H9 (cell line): ENCODE results near the gene CHST15. TPM values are rescaled to one million over a fixed set of nuclear protein-coding genes. Genes with fewer than 3 reads are reported as not detected.

Experiments used
- DNase-seq: peaks from one replicate; pipeline ENCODE4 v3.0.0-alpha.2; 2017
- H2AFZ ChIP-seq: one replicate; pipeline ENCODE4 v1.6.1; 2013; ENCODE audit warnings: mild to moderate bottlenecking, low read length, control low read depth, moderate library complexity
- H2AK5ac ChIP-seq: 2 replicates; pipeline ENCODE4 v1.6.1; 2013; ENCODE audit warnings: low read length, control low read depth, mixed read lengths; ENCODE audit not compliant: insufficient read length
- H2BK120ac ChIP-seq: one replicate; pipeline ENCODE4 v1.6.1; 2013; ENCODE audit warnings: low read depth, mild to moderate bottlenecking, low read length, control low read depth, inconsistent platforms; ENCODE audit not compliant: poor library complexity, severe bottlenecking
- H2BK12ac ChIP-seq: 2 replicates; pipeline ENCODE4 v1.6.1; 2013; ENCODE audit warnings: low read length, control low read depth, mixed read lengths, low read depth; ENCODE audit not compliant: insufficient read length
- H2BK15ac ChIP-seq: 2 replicates; pipeline ENCODE4 v1.6.1; 2013; ENCODE audit warnings: low read depth, low read length, control low read depth
- H2BK20ac ChIP-seq: one replicate; pipeline ENCODE4 v1.6.1; 2013; ENCODE audit warnings: low read depth, mild to moderate bottlenecking, low read length, control low read depth, inconsistent platforms; ENCODE audit not compliant: poor library complexity, severe bottlenecking
- H2BK5ac ChIP-seq: 2 replicates; pipeline ENCODE4 v1.6.1; 2013; ENCODE audit warnings: low read length, control low read depth, mixed read lengths; ENCODE audit not compliant: insufficient read length
- H3K14ac ChIP-seq: 2 replicates; pipeline ENCODE4 v1.6.1; 2013; ENCODE audit warnings: low read length, control low read depth; ENCODE audit not compliant: insufficient read depth
- H3K18ac ChIP-seq: 2 replicates; pipeline ENCODE4 v1.6.1; 2013; ENCODE audit warnings: low read depth, mild to moderate bottlenecking, mixed read lengths, low read length, control low read depth; ENCODE audit not compliant: insufficient read length
- H3K23ac ChIP-seq: 2 replicates; pipeline ENCODE4 v1.6.1; 2013; ENCODE audit warnings: low read length, control low read depth, mixed read lengths, low read depth; ENCODE audit not compliant: insufficient read length
- H3K23me2 ChIP-seq: 2 replicates; pipeline ENCODE4 v1.6.1; 2013; ENCODE audit warnings: low read depth, mild to moderate bottlenecking, mixed read lengths, low read length, control low read depth; ENCODE audit not compliant: insufficient read length, poor library complexity, severe bottlenecking
- H3K27ac ChIP-seq: 2 replicates; pipeline ENCODE4 v1.5.1; 2013; ENCODE audit warnings: low read length, control low read depth, mixed read lengths, low read depth; ENCODE audit not compliant: insufficient read length
- H3K27me3 ChIP-seq: 2 replicates; pipeline ENCODE4 v1.6.1; 2013; ENCODE audit warnings: low read length, control low read depth, inconsistent platforms; ENCODE audit not compliant: insufficient read depth
- H3K4ac ChIP-seq: 2 replicates; pipeline ENCODE4 v1.6.1; 2013; ENCODE audit warnings: low read depth, mild to moderate bottlenecking, control low read depth, inconsistent platforms, low read length, moderate library complexity
- H3K4me1 ChIP-seq: 2 replicates; pipeline ENCODE4 v1.6.1; 2013; ENCODE audit warnings: low read length, control low read depth, inconsistent platforms; ENCODE audit not compliant: insufficient read depth
- H3K4me2 ChIP-seq: 2 replicates; pipeline ENCODE4 v1.6.1; 2013; ENCODE audit warnings: low read length, control low read depth, mixed read lengths; ENCODE audit not compliant: insufficient read length, insufficient read depth
- H3K56ac ChIP-seq: 2 replicates; pipeline ENCODE4 v1.6.1; 2013; ENCODE audit warnings: low read depth, mild to moderate bottlenecking, mixed read lengths, low read length, control low read depth; ENCODE audit not compliant: insufficient read length
- H3K79me1 ChIP-seq: 2 replicates; pipeline ENCODE4 v1.6.1; 2013; ENCODE audit warnings: low read depth, mild to moderate bottlenecking, moderate library complexity, low read length, control low read depth, inconsistent platforms; ENCODE audit not compliant: insufficient read depth, poor library complexity, severe bottlenecking
- H3K79me2 ChIP-seq: 2 replicates; pipeline ENCODE4 v1.6.1; 2013; ENCODE audit warnings: low read length, control low read depth, inconsistent platforms; ENCODE audit not compliant: insufficient read depth
- H3K9ac ChIP-seq: 2 replicates; pipeline ENCODE4 v1.6.1; 2013; ENCODE audit warnings: low read length, control low read depth, mixed read lengths; ENCODE audit not compliant: insufficient read length; ENCODE audit errors: extremely low read depth
- H3K9me3 ChIP-seq: one replicate; pipeline ENCODE4 v1.6.1; 2013; ENCODE audit warnings: low read depth, low read length, inconsistent platforms; ENCODE audit not compliant: control insufficient read depth
- H3T11ph ChIP-seq: one replicate; pipeline ENCODE4 v1.6.1; 2013; ENCODE audit warnings: mild to moderate bottlenecking, low read length, control low read depth, inconsistent platforms
- H4K20me1 ChIP-seq: one replicate; pipeline ENCODE4 v1.6.1; 2013; ENCODE audit not compliant: control insufficient read depth, insufficient read length, insufficient read depth
- H4K5ac ChIP-seq: 2 replicates; pipeline ENCODE4 v1.6.1; 2013; ENCODE audit warnings: low read depth, mild to moderate bottlenecking, mixed read lengths, low read length, control low read depth; ENCODE audit not compliant: insufficient read length
- H4K8ac ChIP-seq: replicated peaks from 2 replicates; pipeline ENCODE4 v1.6.1; 2013; ENCODE audit warnings: low read length, control low read depth, mixed read lengths, low read depth; ENCODE audit not compliant: insufficient read length
- H4K91ac ChIP-seq: 2 replicates; pipeline ENCODE4 v1.6.1; 2013; ENCODE audit warnings: low read depth, mild to moderate bottlenecking, moderate library complexity, mixed read lengths, low read length, control low read depth; ENCODE audit not compliant: insufficient read length
- H3K27ac Mint-ChIP-seq, 3 experiments: 2 replicates in 2 of 3; 3 replicates in 1 of 3; pipeline ENCODE4 v1.8.0; 2020 to 2021; ENCODE audit warnings: mixed read lengths in 3 of 3, mild to moderate bottlenecking in 1 of 3, moderate library complexity in 1 of 3
- H3K27me3 Mint-ChIP-seq: 2 replicates; pipeline ENCODE4 v1.8.0; 2021; ENCODE audit warnings: low read depth, mild to moderate bottlenecking, moderate library complexity, mixed read lengths
- H3K36me3 Mint-ChIP-seq, 3 experiments: 2 replicates in 2 of 3; 3 replicates in 1 of 3; pipeline ENCODE4 v1.8.0; 2020 to 2021; ENCODE audit warnings: low read depth in 3 of 3, mixed read lengths in 3 of 3; ENCODE audit not compliant: insufficient read depth in 1 of 3
- H3K4me1 Mint-ChIP-seq, 2 experiments: 2 replicates each; pipeline ENCODE4 v1.8.0; 2020; ENCODE audit warnings: mixed read lengths in 2 of 2
- H3K4me3 Mint-ChIP-seq, 2 experiments: 2 replicates in 1 of 2; 3 replicates in 1 of 2; pipeline ENCODE4 v1.8.0; 2020 to 2021; ENCODE audit warnings: mild to moderate bottlenecking in 2 of 2, mixed read lengths in 2 of 2, moderate library complexity in 1 of 2
- H3K9me3 Mint-ChIP-seq, 2 experiments: 2 replicates in 1 of 2; 3 replicates in 1 of 2; pipeline ENCODE4 v1.8.0; 2020; ENCODE audit warnings: mild to moderate bottlenecking in 2 of 2, mixed read lengths in 2 of 2, moderate library complexity in 1 of 2
- WGBS: extraction: QIAGEN DNeasy Blood & Tissue Kit; methylation state at CpG from one replicate; pipeline ENCODE4 v1.1.7; 2013; ENCODE audit warnings: missing lambda C conversion rate, low lambda C conversion rate, mixed read lengths; ENCODE audit not compliant: insufficient read length; ENCODE audit errors: extremely low coverage; 5-methylcytosine and 5-hydroxymethylcytosine counted together
- total RNA-seq: library from RNA; stranded (reverse); gene quantifications from 2 replicates; pipeline ENCODE4 v1.2.1, GENCODE V29; 2021
- TF ChIP-seq, protein P1 (sequence below): fragments of 200-600 bp; sonication (generic); conservative IDR thresholded peaks from 3 replicates; pipeline ENCODE4 v1.8.0; 2021; ENCODE audit warnings: antibody characterized with exemption, mild to moderate bottlenecking

The CHST15 gene
- total RNA-seq, 1 experiment from 2014 or later = 8.7 TPM

- no peaks in the 10 kb centered on the region for H3K23me2 ChIP-seq
- H3K27ac ChIP-seq = no peak overlapping the region
- no peak overlapping the region for H2BK15ac ChIP-seq
- H2BK5ac ChIP-seq = no peak overlapping the region
- Mint-ChIP-seq H3K4me3 (no peak overlapping the region), H3K36me3 (no peaks in the 10 kb centered on the region), H3K27me3 (no peaks in the 10 kb centered on the region), H3K9me3 (no peaks in the 10 kb centered on the region), H3K27ac (no peak overlapping the region; a peak in 1 of 7 replicates), H3K4me1 (peaks cover 24 to 28% of the 10 kb centered on the region in 2 experiments)
- H4K8ac ChIP-seq = no peak overlapping the region
- H3T11ph ChIP-seq = no peak overlapping the region
- H3K4ac ChIP-seq = no peak overlapping the region
- TF ChIP-seq, protein P1, sequence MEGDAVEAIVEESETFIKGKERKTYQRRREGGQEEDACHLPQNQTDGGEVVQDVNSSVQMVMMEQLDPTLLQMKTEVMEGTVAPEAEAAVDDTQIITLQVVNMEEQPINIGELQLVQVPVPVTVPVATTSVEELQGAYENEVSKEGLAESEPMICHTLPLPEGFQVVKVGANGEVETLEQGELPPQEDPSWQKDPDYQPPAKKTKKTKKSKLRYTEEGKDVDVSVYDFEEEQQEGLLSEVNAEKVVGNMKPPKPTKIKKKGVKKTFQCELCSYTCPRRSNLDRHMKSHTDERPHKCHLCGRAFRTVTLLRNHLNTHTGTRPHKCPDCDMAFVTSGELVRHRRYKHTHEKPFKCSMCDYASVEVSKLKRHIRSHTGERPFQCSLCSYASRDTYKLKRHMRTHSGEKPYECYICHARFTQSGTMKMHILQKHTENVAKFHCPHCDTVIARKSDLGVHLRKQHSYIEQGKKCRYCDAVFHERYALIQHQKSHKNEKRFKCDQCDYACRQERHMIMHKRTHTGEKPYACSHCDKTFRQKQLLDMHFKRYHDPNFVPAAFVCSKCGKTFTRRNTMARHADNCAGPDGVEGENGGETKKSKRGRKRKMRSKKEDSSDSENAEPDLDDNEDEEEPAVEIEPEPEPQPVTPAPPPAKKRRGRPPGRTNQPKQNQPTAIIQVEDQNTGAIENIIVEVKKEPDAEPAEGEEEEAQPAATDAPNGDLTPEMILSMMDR = no peak
- no peaks in the 10 kb centered on the region for H4K20me1 ChIP-seq
- H3K4me1 ChIP-seq = peaks cover 4% of the 10 kb centered on the region; the same call in 1 of the 2 replicates
- no peak overlapping the region for H4K5ac ChIP-seq
- H2BK20ac ChIP-seq = no peak overlapping the region
- no peak for DNase-seq
- H3K14ac ChIP-seq = no peak overlapping the region
- no peaks in the 10 kb centered on the region for H3K9me3 ChIP-seq
- H3K4me2 ChIP-seq = no peak overlapping the region
- no peak overlapping the region for H4K91ac ChIP-seq
- no peak overlapping the region for H2AFZ ChIP-seq
- H3K23ac ChIP-seq = no peak overlapping the region
- H3K56ac ChIP-seq = no peak overlapping the region
- H2BK12ac ChIP-seq = no peak overlapping the region
- H3K27me3 ChIP-seq = no peaks in the 10 kb centered on the region
- no peak overlapping the region for H3K9ac ChIP-seq
- no peaks in the 10 kb centered on the region for H3K79me2 ChIP-seq
- no CpG with 5 or more reads among the region's 6 CpGs for WGBS
- H2AK5ac ChIP-seq = no peak overlapping the region
- H2BK120ac ChIP-seq = no peak overlapping the region
- no peaks in the 10 kb centered on the region for H3K79me1 ChIP-seq
- H3K18ac ChIP-seq = no peak overlapping the region
Measured at GRCh38 chr10:124057601-124058000, 35.8 kb downstream of the CHST15 start.
